Kidney epithelial cell (primary cell): Measurements from ENCODE around the gene ANGPTL1. TPM values are rescaled to one million over a fixed set of nuclear protein-coding genes. Genes with fewer than 3 reads are reported as not detected.
"Not testable (repeated sequence)": the region's sequence is repeated elsewhere in the genome, so short reads cannot be mapped to it uniquely, and the experiment has no call there.

Source experiments
- DNase-seq: peaks from one replicate; pipeline ENCODE4 v3.0.0-alpha.2; 2010; ENCODE audit warnings: low read depth
- H3K27me3 ChIP-seq: 2 replicates; pipeline ENCODE4 v1.6.0; 2011; ENCODE audit warnings: low read length; ENCODE audit not compliant: control insufficient read depth, insufficient read depth
- H3K36me3 ChIP-seq: 2 replicates; pipeline ENCODE4 v1.5.1; 2011; ENCODE audit warnings: low read length; ENCODE audit not compliant: control insufficient read depth, insufficient read depth
- H3K4me3 ChIP-seq: 2 replicates; pipeline ENCODE4 v1.5.1; 2011; ENCODE audit warnings: low read depth, mild to moderate bottlenecking, control low read depth, low read length
- total RNA-seq: library from RNA; depleted of rRNA; stranded (reverse); fragments of >200 nt; gene quantifications from 2 replicates; pipeline ENCODE4 v1.2.3, GENCODE V29; 2015
- TF ChIP-seq, protein P1 (sequence below): IDR thresholded peaks from 2 replicates; pipeline ENCODE4 v1.5.1; 2011; ENCODE audit warnings: mild to moderate bottlenecking, moderate library complexity, low read length, control low read depth, inconsistent platforms; ENCODE audit not compliant: insufficient read depth, poor library complexity, severe bottlenecking

Gene ANGPTL1
- total RNA-seq, 1 donor from 2014 or later = not detected

- DNase-seq = no peak
- Histone ChIP-seq H3K36me3 (no peaks in the 10 kb centered on the region), H3K27me3 (no peaks in the 10 kb centered on the region), H3K4me3 (no peak overlapping the region)
- TF ChIP-seq, protein P1, sequence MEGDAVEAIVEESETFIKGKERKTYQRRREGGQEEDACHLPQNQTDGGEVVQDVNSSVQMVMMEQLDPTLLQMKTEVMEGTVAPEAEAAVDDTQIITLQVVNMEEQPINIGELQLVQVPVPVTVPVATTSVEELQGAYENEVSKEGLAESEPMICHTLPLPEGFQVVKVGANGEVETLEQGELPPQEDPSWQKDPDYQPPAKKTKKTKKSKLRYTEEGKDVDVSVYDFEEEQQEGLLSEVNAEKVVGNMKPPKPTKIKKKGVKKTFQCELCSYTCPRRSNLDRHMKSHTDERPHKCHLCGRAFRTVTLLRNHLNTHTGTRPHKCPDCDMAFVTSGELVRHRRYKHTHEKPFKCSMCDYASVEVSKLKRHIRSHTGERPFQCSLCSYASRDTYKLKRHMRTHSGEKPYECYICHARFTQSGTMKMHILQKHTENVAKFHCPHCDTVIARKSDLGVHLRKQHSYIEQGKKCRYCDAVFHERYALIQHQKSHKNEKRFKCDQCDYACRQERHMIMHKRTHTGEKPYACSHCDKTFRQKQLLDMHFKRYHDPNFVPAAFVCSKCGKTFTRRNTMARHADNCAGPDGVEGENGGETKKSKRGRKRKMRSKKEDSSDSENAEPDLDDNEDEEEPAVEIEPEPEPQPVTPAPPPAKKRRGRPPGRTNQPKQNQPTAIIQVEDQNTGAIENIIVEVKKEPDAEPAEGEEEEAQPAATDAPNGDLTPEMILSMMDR = no peak
These were observed 8.0 kb downstream of the ANGPTL1 start for GRCh38 chr1:178862864-178863263.

GRCh38 chr1:178862416-178862815, 8.5 kb downstream of the ANGPTL1 start:
- H3K27me3 ChIP-seq = no peaks in the 10 kb centered on the region
- DNase-seq = no peak
- no peaks in the 10 kb centered on the region for H3K36me3 ChIP-seq
- H3K4me3 ChIP-seq = no peak overlapping the region
- TF ChIP-seq, protein P1 = no peak

DNA sequence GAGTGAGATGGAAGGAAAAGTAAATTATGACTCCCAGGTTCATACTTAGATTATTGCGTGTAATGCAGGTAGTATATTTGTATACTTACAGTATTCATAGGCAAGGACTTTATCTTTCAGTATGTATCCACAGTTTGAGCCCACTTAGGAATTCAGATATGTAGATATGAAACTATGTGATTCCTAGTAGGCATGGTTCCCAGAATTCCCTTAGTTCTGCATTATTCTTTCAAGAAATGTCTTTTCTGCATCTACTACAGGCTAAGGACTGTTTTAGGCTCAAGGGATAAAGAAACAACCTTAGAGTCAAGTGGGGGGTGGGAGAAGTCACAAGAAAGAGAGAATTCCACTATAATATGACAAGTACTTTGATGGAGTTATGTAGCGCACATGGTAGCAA, 13.8 kb downstream of the ANGPTL1 start:
- TF ChIP-seq, protein P1 = no peak

GRCh38 chr1:178849918-178850317, 21.0 kb downstream of the ANGPTL1 start:
- Histone ChIP-seq H3K36me3 (no peaks in the 10 kb centered on the region), H3K27me3 (no peaks in the 10 kb centered on the region), H3K4me3 (no peak overlapping the region)
- TF ChIP-seq, protein P1 = no peak
- DNase-seq = no peak

More for the DNA sequence above, 13.8 kb downstream of the ANGPTL1 start:
- Histone ChIP-seq H3K4me3 (no peak overlapping the region), H3K36me3 (no peaks in the 10 kb centered on the region), H3K27me3 (no peaks in the 10 kb centered on the region)
- no peak for DNase-seq

- not testable (repeated sequence) for H3K4me3 ChIP-seq, DNase-seq, H3K36me3 ChIP-seq, H3K27me3 ChIP-seq
These were observed 23.0 kb downstream of the ANGPTL1 start for GRCh38 chr1:178847919-178848318.

DNA sequence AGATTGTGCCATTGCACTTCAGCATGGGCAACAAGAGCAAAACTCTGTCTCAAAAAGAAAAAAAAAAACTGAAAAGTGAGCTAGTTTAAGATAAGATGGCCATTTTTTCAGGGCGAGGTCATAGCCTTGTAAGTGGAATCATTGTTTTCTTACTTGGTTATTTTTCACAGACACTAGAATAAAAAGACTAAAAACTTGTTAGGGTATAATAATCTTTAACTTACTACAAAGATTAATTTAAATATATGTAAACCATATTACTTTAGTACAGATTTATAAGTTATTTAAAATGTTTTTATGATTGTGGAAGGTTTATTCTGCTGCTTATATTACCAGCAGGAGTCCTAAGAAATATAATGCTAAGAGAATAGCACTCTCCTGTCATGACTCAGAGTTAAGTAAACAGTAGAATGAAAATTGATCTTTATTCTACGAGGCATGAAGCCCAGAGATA, 23.5 kb downstream of the ANGPTL1 start:
- TF ChIP-seq, protein P1 = no peak
- Histone ChIP-seq H3K36me3 (no peaks in the 10 kb centered on the region), H3K4me3 (no peak overlapping the region), H3K27me3 (no peaks in the 10 kb centered on the region)
- peak; percentile 48 for DNase-seq

DNA sequence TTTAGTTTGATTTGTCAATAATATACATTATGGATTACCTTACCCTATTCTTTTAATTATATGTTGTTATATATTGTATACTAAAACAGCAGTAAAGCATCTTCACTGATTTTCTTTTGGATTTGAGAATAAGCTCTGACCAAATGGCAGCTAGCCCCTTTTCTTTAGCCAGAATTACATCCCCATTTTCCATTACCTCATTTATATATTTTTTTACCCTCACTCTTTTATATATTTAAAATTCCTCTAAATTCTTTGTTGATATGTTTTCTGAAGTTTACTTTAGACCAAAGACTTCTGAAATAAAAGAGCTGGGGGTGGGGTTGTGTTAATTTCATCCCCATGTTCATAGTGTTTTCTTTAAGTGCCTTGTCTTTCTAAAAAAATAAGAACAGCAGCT, 24.6 kb downstream of the ANGPTL1 start:
- no peaks in the 10 kb centered on the region for H3K36me3 ChIP-seq
- DNase-seq = no peak
- H3K27me3 ChIP-seq = no peaks in the 10 kb centered on the region
- TF ChIP-seq, protein P1 = no peak
- no peak overlapping the region for H3K4me3 ChIP-seq
